ENCODE measurements around the gene PTH2R.

DNA sequence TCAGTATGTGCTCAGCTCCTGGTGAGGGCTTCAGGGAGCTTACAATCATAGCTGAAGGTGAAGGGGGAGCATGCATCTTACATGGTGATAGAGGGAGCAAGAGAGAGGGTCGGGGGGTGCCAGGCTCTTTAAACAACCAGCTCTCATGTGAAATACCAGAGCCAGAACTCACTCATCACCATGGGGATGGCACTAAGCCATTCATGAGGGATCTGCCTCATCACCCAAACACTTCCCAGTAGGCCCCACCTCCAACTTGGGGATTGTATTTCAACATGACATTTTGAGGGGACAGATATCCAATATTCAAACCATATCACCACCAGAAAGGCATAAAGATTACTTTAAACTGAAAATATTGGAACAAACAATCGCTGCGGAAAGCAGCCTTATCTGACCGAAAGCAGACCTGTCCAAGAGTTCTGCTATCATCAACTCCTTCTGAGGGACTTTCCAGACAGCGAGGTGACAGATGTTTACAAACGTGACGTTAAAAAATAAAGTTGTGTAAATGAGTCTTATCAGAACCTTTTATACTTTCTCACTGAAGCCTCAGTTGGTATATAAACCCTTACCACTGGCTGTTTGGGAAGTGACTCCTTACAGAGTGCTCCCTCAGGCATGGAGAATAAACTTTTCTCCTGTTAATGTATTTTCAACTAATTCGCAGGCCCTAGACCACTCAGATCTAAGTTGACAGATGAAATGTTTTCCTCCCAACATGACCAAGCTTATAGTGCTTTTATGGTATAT, 35.5 kb upstream of the PTH2R start:
- TF ChIP-seq, protein P1, sequence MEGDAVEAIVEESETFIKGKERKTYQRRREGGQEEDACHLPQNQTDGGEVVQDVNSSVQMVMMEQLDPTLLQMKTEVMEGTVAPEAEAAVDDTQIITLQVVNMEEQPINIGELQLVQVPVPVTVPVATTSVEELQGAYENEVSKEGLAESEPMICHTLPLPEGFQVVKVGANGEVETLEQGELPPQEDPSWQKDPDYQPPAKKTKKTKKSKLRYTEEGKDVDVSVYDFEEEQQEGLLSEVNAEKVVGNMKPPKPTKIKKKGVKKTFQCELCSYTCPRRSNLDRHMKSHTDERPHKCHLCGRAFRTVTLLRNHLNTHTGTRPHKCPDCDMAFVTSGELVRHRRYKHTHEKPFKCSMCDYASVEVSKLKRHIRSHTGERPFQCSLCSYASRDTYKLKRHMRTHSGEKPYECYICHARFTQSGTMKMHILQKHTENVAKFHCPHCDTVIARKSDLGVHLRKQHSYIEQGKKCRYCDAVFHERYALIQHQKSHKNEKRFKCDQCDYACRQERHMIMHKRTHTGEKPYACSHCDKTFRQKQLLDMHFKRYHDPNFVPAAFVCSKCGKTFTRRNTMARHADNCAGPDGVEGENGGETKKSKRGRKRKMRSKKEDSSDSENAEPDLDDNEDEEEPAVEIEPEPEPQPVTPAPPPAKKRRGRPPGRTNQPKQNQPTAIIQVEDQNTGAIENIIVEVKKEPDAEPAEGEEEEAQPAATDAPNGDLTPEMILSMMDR (conservative IDR thresholded peaks at IDR 0.05): no peak
- TF ChIP-seq ZFX (IDR thresholded peaks at IDR 0.05): no peak

All from C4-2B (cell line).